Breast epithelium (tissue), 4 donors: Measurements from ENCODE around the gene PBXIP1. TPM values are rescaled to one million over a fixed set of nuclear protein-coding genes. Genes with fewer than 3 reads are reported as not detected.

Experiments
- DNase-seq, 2 donors: peaks; one replicate each; pipeline ENCODE4 v3.0.0-alpha.2; 2019; ENCODE audit warnings: low spot score in 2 of 2
- H3K27ac ChIP-seq, 2 donors: fragments of 200-600 bp; sonication (generic) in 1 of 2; one replicate each; pipeline ENCODE4 v1.5.1; 2016 to 2019; ENCODE audit warnings: mild to moderate bottlenecking in 1 of 2
- H3K27me3 ChIP-seq, 2 donors: fragments of 200-600 bp; sonication (generic) in 1 of 2; one replicate each; pipeline versions ENCODE4 v1.5.1 to v1.6.0; 2017 to 2019; ENCODE audit warnings: control low read depth in 1 of 2, mild to moderate bottlenecking in 1 of 2
- H3K36me3 ChIP-seq: fragments of 200-600 bp; one replicate; pipeline ENCODE4 v1.5.1; 2019
- H3K4me1 ChIP-seq, 2 donors: fragments of 200-600 bp; sonication (generic); one replicate each; pipeline ENCODE4 v1.5.1; 2016 to 2019; ENCODE audit warnings: control low read depth in 1 of 2
- H3K4me3 ChIP-seq, 3 donors: fragments of 200-600 bp; sonication (generic); 1 replicate in 2 of 3; 2 replicates in 1 of 3; pipeline ENCODE4 v1.5.1; 2016 to 2019; ENCODE audit warnings: mild to moderate bottlenecking in 3 of 3, moderate library complexity in 2 of 3
- H3K9me3 ChIP-seq, 2 donors: fragments of 200-600 bp; sonication (generic) in 1 of 2; one replicate each; pipeline ENCODE4 v1.5.1; 2016 to 2019; ENCODE audit warnings: control low read depth in 1 of 2
- CTCF ChIP-seq, 3 donors: fragments of 450-650 bp; IDR thresholded peaks; one replicate each; pipeline ENCODE4 v1.5.1; 2016 to 2017; ENCODE audit warnings: antibody characterized with exemption in 3 of 3, mild to moderate bottlenecking in 3 of 3, moderate library complexity in 3 of 3
- POLR2A ChIP-seq: fragments of 450-650 bp; IDR thresholded peaks from one replicate; pipeline ENCODE4 v1.6.1; 2016; ENCODE audit warnings: antibody characterized with exemption, mild to moderate bottlenecking, moderate library complexity
- POLR2AphosphoS5 ChIP-seq, 3 donors: sonication (generic); formaldehyde crosslinking; IDR thresholded peaks; one replicate each; pipeline ENCODE4 v1.6.1; 2017; ENCODE audit warnings: antibody characterized with exemption in 3 of 3
- intact Hi-C: fragments of 100-400 bp; cut with DNase I; formaldehyde crosslinking; loops from one replicate; pipeline ENCODE4 v1.15.1; 2023; ENCODE audit warnings: low total_unique reads
- total RNA-seq, 3 donors: library from RNA; depleted of rRNA; stranded (reverse); fragments of >200 nt; gene quantifications; one replicate each; pipeline ENCODE4 v1.1.0, GENCODE V29; 2016

The PBXIP1 gene
- total RNA-seq, 3 donors from 2014 or later, result 79.3 to 156 (median 105) TPM

GRCh38 chr1:154966111-154966510, 10.2 kb upstream of the PBXIP1 start:
- no peaks in the 10 kb centered on the region for H3K36me3 ChIP-seq
- peak overlapping the region; percentile 35 to 100 for H3K27ac ChIP-seq
- DNase-seq, result no peak
- TF ChIP-seq CTCF (IDR thresholded peaks at IDR 0.05), result no peak
- no peak for TF ChIP-seq POLR2A
- TF ChIP-seq POLR2AphosphoS5 (IDR thresholded peaks at IDR 0.05), result no peak
- no peaks in the 10 kb centered on the region for H3K27me3 ChIP-seq
- H3K9me3 ChIP-seq, result no peaks in the 10 kb centered on the region
- H3K4me1 ChIP-seq, result peaks cover 4 to 25% of the 10 kb centered on the region in 2 donors
- intact Hi-C loops, result loop anchor here (10.0 kb wide), 1 partner anchor 719 kb away; the partner anchor contains the start of genes DAP3 and YY1AP1
- no peak overlapping the region for H3K4me3 ChIP-seq

GRCh38 chr1:154964359-154964758, 8.5 kb upstream of the PBXIP1 start:
- Histone ChIP-seq H3K36me3 (no peaks in the 10 kb centered on the region), H3K9me3 (no peaks in the 10 kb centered on the region), H3K27me3 (no peaks in the 10 kb centered on the region), H3K4me1 (peaks cover 0 to 18% of the 10 kb centered on the region in 2 donors), H3K27ac (no peak overlapping the region), H3K4me3 (no peak overlapping the region)
- intact Hi-C loops, result loop anchor here (10.0 kb wide), 1 partner anchor 720 kb away; the partner anchor contains the start of genes DAP3 and YY1AP1
- no peak for DNase-seq
- TF ChIP-seq POLR2AphosphoS5 (IDR thresholded peaks at IDR 0.05), result no peak
- TF ChIP-seq POLR2A, result no peak
- no peak for TF ChIP-seq CTCF (IDR thresholded peaks at IDR 0.05)

GRCh38 chr1:154963643-154964042, 7.7 kb upstream of the PBXIP1 start:
- H3K9me3 ChIP-seq, result no peaks in the 10 kb centered on the region
- intact Hi-C loops, result loop anchor here (10.0 kb wide), 1 partner anchor 721 kb away; the partner anchor contains the start of genes DAP3 and YY1AP1
- no peak overlapping the region for H3K4me3 ChIP-seq
- no peak for DNase-seq
- H3K27me3 ChIP-seq, result no peaks in the 10 kb centered on the region
- no peaks in the 10 kb centered on the region for H3K36me3 ChIP-seq
- TF ChIP-seq POLR2AphosphoS5 (IDR thresholded peaks at IDR 0.05) (no peak), CTCF (IDR thresholded peaks at IDR 0.05) (no peak), POLR2A (no peak)
- H3K27ac ChIP-seq, result peak overlapping the region in 1 of 2 donors; percentile 97
- H3K4me1 ChIP-seq, result peaks cover 0 to 18% of the 10 kb centered on the region in 2 donors

GRCh38 chr1:154962795-154963330, 7.0 kb upstream of the PBXIP1 start:
- intact Hi-C loops, result loop anchor here (10.0 kb wide), 1 partner anchor 722 kb away; the partner anchor contains the start of genes DAP3 and YY1AP1
- no peaks in the 10 kb centered on the region for H3K36me3 ChIP-seq
- peak overlapping the region; percentile 97 to 100 for H3K27ac ChIP-seq
- H3K9me3 ChIP-seq, result no peaks in the 10 kb centered on the region
- peaks cover 0 to 18% of the 10 kb centered on the region in 2 donors for H3K4me1 ChIP-seq
- TF ChIP-seq POLR2A (no peak), CTCF (IDR thresholded peaks at IDR 0.05) (no peak), POLR2AphosphoS5 (IDR thresholded peaks at IDR 0.05) (no peak)
- no peak for DNase-seq
- no peaks in the 10 kb centered on the region for H3K27me3 ChIP-seq
- peak overlapping the region in 2 of 3 donors; percentile 87 to 90 for H3K4me3 ChIP-seq

- intact Hi-C loops, result loop anchor here (10.0 kb wide), 1 partner anchor 723 kb away; the partner anchor contains the start of genes DAP3 and YY1AP1
- Histone ChIP-seq H3K4me3 (peak overlapping the region; percentile 87 to 91 (median 90)), H3K36me3 (no peaks in the 10 kb centered on the region), H3K4me1 (peaks cover 0 to 18% of the 10 kb centered on the region in 2 donors), H3K27ac (peak overlapping the region; percentile 97 to 100), H3K27me3 (no peaks in the 10 kb centered on the region), H3K9me3 (no peaks in the 10 kb centered on the region)
- TF ChIP-seq POLR2AphosphoS5 (IDR thresholded peaks at IDR 0.05) (no peak), POLR2A (no peak), CTCF (IDR thresholded peaks at IDR 0.05) (no peak)
- DNase-seq, result no peak
These were observed 6.4 kb upstream of the PBXIP1 start for GRCh38 chr1:154962156-154962749.
